H1 (cell line): ENCODE results near the gene OSCAR. TPM values are rescaled to one million over a fixed set of nuclear protein-coding genes. Genes with fewer than 3 reads are reported as not detected.

ENCODE experiments used
- polyA plus RNA-seq, 7 experiments: library from polyadenylated mRNA; depleted of rRNA in 3 of 7; stranded (reverse) in 5 of 7; unstranded in 2 of 7; fragments of >200 nt in 5 of 7; fragments of 200-250 nt in 2 of 7; gene quantifications; 1 replicate in 5 of 7; 2 replicates in 1 of 7; 4 replicates in 1 of 7; pipeline versions ENCODE4 v1.2.1 to v1.2.3, GENCODE V29; 2011 to 2013; ENCODE audit warnings: missing spikeins in 2 of 7, mixed read lengths in 2 of 7
- total RNA-seq: library from RNA; stranded (reverse); fragmentation: NEBNext Ultra II Directional; extraction: Animal tissue kit (Norgen Biotek cat#: 25700); gene quantifications from 2 replicates; pipeline ENCODE4 v1.2.1, GENCODE V29; 2021

OSCAR gene
- total and polyA plus RNA-seq, 2 of the 8 experiments (the other 6 are each of a cell fraction or from before 2014, with no cell fraction given): 1.1 TPM

Other genes with a start within 250 kb of the OSCAR start
- gene MYADM, start 232.9 kb downstream of the OSCAR start, total RNA-seq: 70.1 and 70.5 TPM in 2 replicates
- 74.2 and 122 TPM in 2 replicates for gene MYADM, start 232.9 kb downstream of the OSCAR start, polyA plus RNA-seq (2011; rRNA removed)
- gene PRKCG, start 218.6 kb downstream of the OSCAR start, total RNA-seq: 10.6 and 12.4 TPM in 2 replicates
- gene PRKCG, start 218.6 kb downstream of the OSCAR start, polyA plus RNA-seq (2011; rRNA removed): 6.1 and 14.0 TPM in 2 replicates
- gene CACNG7, start 191.5 kb downstream of the OSCAR start, total RNA-seq: 28.9 and 29.9 TPM in 2 replicates
- gene CACNG7, start 191.5 kb downstream of the OSCAR start, polyA plus RNA-seq (2011; rRNA removed): 69.8 and 127 TPM in 2 replicates
- gene CACNG8, start 137.9 kb downstream of the OSCAR start, total RNA-seq: 4.5 and 5.7 TPM in 2 replicates
- gene CACNG8, start 137.9 kb downstream of the OSCAR start, polyA plus RNA-seq (2011; rRNA removed): 0.41 and 0.93 TPM in 2 replicates
- 1.2 and 1.4 TPM in 2 replicates for gene CACNG6, start 109.2 kb downstream of the OSCAR start, total RNA-seq
- gene CACNG6, start 109.2 kb downstream of the OSCAR start, polyA plus RNA-seq (2011; rRNA removed): 1.6 and 2.9 TPM in 2 replicates
- gene VSTM1, start 36.9 kb downstream of the OSCAR start, total RNA-seq: 0.65 TPM in 1 of 2 replicates, not detected in the other
- 0.12 and 0.17 TPM in 2 replicates for gene VSTM1, start 36.9 kb downstream of the OSCAR start, polyA plus RNA-seq (2011; rRNA removed)
- gene TARM1, start 19.4 kb downstream of the OSCAR start, total RNA-seq: not detected in 2 replicates
- gene TARM1, start 19.4 kb downstream of the OSCAR start, polyA plus RNA-seq (2011; rRNA removed): not detected in 2 replicates
- gene NDUFA3, start 2.1 kb upstream of the OSCAR start, total RNA-seq: 175 and 177 TPM in 2 replicates
- gene NDUFA3, start 2.1 kb upstream of the OSCAR start, polyA plus RNA-seq (2011; rRNA removed): 208 and 294 TPM in 2 replicates
- 17.7 TPM in 2 replicates for gene TFPT, start 14.9 kb upstream of the OSCAR start, total RNA-seq
- 10.4 and 17.3 TPM in 2 replicates for gene TFPT, start 14.9 kb upstream of the OSCAR start, polyA plus RNA-seq (2011; rRNA removed)
- 89.5 and 97.4 TPM in 2 replicates for gene PRPF31, start 15.0 kb upstream of the OSCAR start, total RNA-seq
- 51.1 and 67.1 TPM in 2 replicates for gene PRPF31, start 15.0 kb upstream of the OSCAR start, polyA plus RNA-seq (2011; rRNA removed)
- gene CNOT3, start 37.0 kb upstream of the OSCAR start, total RNA-seq: 82.9 and 86.4 TPM in 2 replicates
- 21.2 and 44.0 TPM in 2 replicates for gene CNOT3, start 37.0 kb upstream of the OSCAR start, polyA plus RNA-seq (2011; rRNA removed)
- 4.4 and 4.6 TPM in 2 replicates for gene LENG1, start 58.9 kb upstream of the OSCAR start, total RNA-seq
- gene LENG1, start 58.9 kb upstream of the OSCAR start, polyA plus RNA-seq (2011; rRNA removed): 1.2 and 1.5 TPM in 2 replicates
- gene TMC4, start 72.4 kb upstream of the OSCAR start, total RNA-seq: 5.5 and 6.8 TPM in 2 replicates
- 6.3 and 12.8 TPM in 2 replicates for gene TMC4, start 72.4 kb upstream of the OSCAR start, polyA plus RNA-seq (2011; rRNA removed)
- 90.9 and 103 TPM in 2 replicates for gene MBOAT7, start 88.8 kb upstream of the OSCAR start, total RNA-seq
- 85.5 and 147 TPM in 2 replicates for gene MBOAT7, start 88.8 kb upstream of the OSCAR start, polyA plus RNA-seq (2011; rRNA removed)
- 22.5 and 24.2 TPM in 2 replicates for gene TSEN34, start 90.5 kb upstream of the OSCAR start, total RNA-seq
- gene TSEN34, start 90.5 kb upstream of the OSCAR start, polyA plus RNA-seq (2011; rRNA removed): 52.3 and 55.4 TPM in 2 replicates
- 1,609 and 1,661 TPM in 2 replicates for gene RPS9, start 100.1 kb upstream of the OSCAR start, total RNA-seq
- 4,172 and 4,900 TPM in 2 replicates for gene RPS9, start 100.1 kb upstream of the OSCAR start, polyA plus RNA-seq (2011; rRNA removed)
- gene LILRB3, start 122.2 kb upstream of the OSCAR start, total RNA-seq: not detected in 2 replicates
- not detected in 2 replicates for gene LILRB3, start 122.2 kb upstream of the OSCAR start, polyA plus RNA-seq (2011; rRNA removed)
- not detected in 2 replicates for gene LILRA6, start 142.0 kb upstream of the OSCAR start, total RNA-seq
- gene LILRA6, start 142.0 kb upstream of the OSCAR start, polyA plus RNA-seq (2011; rRNA removed): not detected in 2 replicates
- gene LILRB5, start 156.5 kb upstream of the OSCAR start, total RNA-seq: not detected in 2 replicates
- 0.05 and 0.06 TPM in 2 replicates for gene LILRB5, start 156.5 kb upstream of the OSCAR start, polyA plus RNA-seq (2011; rRNA removed)
- not detected in 2 replicates for gene LILRB2, start 180.3 kb upstream of the OSCAR start, total RNA-seq
- not detected in 2 replicates for gene LILRB2, start 180.3 kb upstream of the OSCAR start, polyA plus RNA-seq (2011; rRNA removed)
- not detected in 2 replicates for gene LILRA5, start 212.4 kb upstream of the OSCAR start, total RNA-seq
- not detected in 2 replicates for gene LILRA5, start 212.4 kb upstream of the OSCAR start, polyA plus RNA-seq (2011; rRNA removed)
- not detected in 2 replicates for gene LILRA4, start 238.4 kb upstream of the OSCAR start, total RNA-seq
- not detected in 2 replicates for gene LILRA4, start 238.4 kb upstream of the OSCAR start, polyA plus RNA-seq (2011; rRNA removed)